LNCaP clone FGC (cell line): ENCODE measurements around the gene DNAJB6.

Source experiments
- DNase-seq: peaks from one replicate; pipeline ENCODE4 v3.0.0-alpha.2; 2011; ENCODE audit warnings: low read depth
- H3K4me3 ChIP-seq: 2 replicates; pipeline ENCODE4 v1.5.1; 2011; ENCODE audit warnings: mild to moderate bottlenecking, low read depth, low read length, control low read depth
- TF ChIP-seq, protein P1 (sequence below): IDR thresholded peaks from 2 replicates; pipeline ENCODE4 v1.5.1; 2012; ENCODE audit warnings: mild to moderate bottlenecking; ENCODE audit not compliant: control insufficient read depth, insufficient read depth; ENCODE audit errors: extremely low read depth

Gene DNAJB6

DNA sequence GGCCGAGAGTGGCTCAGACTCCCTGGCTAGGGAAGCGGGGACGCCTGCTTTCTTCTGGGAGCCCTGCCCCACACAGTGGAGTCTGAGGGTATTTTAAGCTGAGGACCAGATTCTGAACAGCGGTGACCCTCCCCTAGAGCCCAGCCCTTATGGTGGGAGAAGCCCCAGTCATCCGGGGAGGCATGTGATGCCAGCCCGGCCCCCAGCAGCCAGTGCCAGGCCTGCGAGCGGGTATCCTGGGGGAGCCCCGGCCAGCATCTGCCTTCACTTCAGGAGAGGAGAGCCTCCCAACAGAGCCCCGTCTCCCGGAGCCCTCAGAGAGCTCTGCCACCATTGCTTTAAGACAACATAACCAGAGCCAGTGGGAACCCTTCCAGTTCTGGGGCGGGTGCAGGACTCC is 41.5 kb upstream of the DNAJB6 start:
- no peak overlapping the region for H3K4me3 ChIP-seq
- DNase-seq = no peak
- TF ChIP-seq, protein P1, sequence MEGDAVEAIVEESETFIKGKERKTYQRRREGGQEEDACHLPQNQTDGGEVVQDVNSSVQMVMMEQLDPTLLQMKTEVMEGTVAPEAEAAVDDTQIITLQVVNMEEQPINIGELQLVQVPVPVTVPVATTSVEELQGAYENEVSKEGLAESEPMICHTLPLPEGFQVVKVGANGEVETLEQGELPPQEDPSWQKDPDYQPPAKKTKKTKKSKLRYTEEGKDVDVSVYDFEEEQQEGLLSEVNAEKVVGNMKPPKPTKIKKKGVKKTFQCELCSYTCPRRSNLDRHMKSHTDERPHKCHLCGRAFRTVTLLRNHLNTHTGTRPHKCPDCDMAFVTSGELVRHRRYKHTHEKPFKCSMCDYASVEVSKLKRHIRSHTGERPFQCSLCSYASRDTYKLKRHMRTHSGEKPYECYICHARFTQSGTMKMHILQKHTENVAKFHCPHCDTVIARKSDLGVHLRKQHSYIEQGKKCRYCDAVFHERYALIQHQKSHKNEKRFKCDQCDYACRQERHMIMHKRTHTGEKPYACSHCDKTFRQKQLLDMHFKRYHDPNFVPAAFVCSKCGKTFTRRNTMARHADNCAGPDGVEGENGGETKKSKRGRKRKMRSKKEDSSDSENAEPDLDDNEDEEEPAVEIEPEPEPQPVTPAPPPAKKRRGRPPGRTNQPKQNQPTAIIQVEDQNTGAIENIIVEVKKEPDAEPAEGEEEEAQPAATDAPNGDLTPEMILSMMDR = no peak

DNA sequence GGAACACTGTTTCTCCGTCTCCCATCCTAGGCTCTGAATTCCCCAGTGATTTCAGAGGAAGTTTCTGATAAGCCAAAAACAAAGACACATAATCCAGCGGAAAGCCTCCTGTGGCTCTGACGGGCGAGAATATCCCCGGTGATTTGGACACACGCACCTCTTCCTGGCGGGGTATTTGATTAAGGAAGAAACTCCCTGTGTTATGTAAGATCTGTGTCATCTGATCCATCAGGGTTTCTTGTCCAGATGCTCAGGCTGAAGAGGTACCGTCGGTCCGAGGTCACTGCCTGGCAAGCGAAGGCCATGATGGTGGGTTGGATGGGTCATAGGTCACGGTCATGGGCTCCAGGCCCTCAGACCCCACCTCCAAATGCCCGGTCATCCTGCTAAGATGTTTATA is 39.6 kb upstream of the DNAJB6 start:
- no peak overlapping the region for H3K4me3 ChIP-seq
- TF ChIP-seq, protein P1 = no peak
- DNase-seq = no peak

DNA sequence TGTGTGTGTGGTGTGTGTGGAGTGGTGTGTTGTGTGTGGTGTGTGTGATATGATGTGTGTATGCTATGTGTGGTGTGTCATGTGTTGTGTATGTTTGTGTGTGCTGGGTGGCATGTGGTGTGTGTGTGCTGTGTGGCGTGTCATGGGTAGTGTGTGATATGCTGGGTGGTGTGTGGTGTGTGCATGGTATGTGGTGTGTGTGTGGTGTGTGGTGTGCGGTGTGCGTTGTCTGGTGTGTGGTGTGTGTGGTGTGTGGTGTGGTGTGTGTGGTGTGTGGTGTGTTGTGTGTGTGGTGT is 37.5 kb upstream of the DNAJB6 start:
- DNase-seq = no peak
- TF ChIP-seq, protein P1 = no peak
- no peak overlapping the region for H3K4me3 ChIP-seq

DNA sequence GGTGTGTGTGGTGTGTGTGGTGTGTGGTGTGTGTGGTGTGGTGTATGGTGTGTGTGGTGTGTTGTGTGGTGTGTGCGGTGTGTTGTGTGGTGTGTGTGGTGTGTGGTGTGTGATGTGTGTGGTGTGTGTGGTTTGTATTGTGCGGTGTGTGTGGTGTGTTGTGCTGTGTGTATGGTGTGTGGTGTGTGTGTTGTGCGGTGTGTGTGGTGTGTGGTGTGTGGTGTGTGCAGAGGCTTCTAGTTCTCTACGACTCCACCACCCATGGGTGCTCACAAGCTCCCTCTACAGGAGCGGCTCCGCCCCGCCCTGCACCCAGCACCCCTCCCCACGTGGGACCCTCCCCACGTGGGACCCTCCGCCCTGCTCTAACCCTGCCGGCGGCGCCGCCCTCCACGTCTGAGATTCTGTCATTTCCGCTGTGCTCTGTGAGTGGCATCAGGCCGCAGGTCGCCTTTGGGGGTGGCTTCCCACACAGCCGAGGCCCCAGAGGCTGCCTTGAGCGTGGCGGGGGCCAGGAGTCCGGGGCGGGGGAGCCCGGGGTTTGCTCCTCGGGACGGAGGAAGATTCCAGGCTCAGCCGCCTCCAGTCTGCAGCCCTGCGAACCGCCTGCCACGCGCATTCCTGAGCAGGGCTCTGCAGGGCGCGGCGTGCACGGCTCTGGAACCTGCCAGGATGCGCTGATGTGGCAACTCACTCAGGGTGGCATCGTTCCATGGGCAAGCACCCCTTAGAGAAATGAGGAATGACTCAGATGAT is 37.0 kb upstream of the DNAJB6 start:
- no peak for DNase-seq
- TF ChIP-seq, protein P1 = no peak
- no peak overlapping the region for H3K4me3 ChIP-seq

DNA sequence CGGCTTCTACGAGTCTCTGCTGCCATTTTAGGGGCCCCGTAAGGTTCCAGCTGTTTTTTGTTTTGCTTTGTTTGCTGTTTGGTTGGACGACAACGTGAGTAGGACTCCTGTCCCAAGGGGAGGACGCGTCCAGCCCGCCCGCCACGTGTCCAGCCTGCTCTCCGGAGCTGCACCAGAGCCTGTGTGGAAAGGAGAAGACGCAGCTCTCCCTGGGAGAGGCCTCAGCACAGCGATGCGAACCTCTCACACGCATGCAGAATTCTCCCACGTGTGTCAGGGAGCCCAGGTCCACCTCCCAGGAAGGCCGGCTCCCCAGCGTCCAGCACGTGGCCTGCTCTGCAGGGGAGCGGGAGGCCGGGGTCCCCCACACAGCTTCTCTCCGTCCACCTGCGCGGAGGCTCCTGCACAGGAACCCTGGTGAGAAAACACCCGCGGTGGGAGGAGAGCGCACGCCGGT is 36.4 kb upstream of the DNAJB6 start:
- no peak overlapping the region for H3K4me3 ChIP-seq
- DNase-seq = no peak

DNA sequence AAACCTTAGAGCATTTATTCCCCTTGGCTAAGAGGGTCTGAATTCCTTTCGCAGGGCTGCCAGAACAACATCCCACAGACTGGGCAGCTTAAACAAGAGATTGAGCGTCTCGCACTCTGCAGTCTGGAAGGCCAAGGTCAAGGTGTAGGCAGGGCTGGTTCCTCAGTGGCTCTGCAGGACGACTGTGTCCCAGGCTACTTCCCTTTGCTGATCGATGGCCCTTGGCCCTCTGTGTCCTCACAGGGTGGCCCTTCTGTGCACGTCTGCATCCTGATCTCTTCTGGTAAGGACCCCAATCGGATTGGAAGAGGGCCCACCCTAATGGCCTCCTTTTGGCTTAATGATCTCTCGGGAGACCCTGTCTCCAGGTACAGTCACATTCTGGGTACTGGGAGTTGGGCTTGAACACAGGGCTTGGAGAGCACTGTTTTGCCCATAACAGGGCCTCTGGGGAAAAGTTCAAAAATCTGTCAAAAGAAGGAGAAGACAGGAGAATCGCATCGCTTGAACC is 35.1 kb upstream of the DNAJB6 start:
- TF ChIP-seq, protein P1 = no peak
- H3K4me3 ChIP-seq = no peak overlapping the region
- DNase-seq = no peak

More for the DNA sequence above, 36.4 kb upstream of the DNAJB6 start:
- TF ChIP-seq, protein P1 = no peak
